AG09319 (cell line): ENCODE results near the gene ADAMTSL1.

Experiments used
- DNase-seq: peaks from one replicate; pipeline ENCODE4 v3.0.0-alpha.2; 2010; ENCODE audit warnings: low read depth; ENCODE audit errors: extremely low read depth
- TF ChIP-seq, protein P1 (sequence below): IDR thresholded peaks from 2 replicates; pipeline ENCODE4 v1.5.1; 2011; ENCODE audit warnings: low read depth, mild to moderate bottlenecking, inconsistent platforms, low read length, moderate library complexity

Gene ADAMTSL1

DNA sequence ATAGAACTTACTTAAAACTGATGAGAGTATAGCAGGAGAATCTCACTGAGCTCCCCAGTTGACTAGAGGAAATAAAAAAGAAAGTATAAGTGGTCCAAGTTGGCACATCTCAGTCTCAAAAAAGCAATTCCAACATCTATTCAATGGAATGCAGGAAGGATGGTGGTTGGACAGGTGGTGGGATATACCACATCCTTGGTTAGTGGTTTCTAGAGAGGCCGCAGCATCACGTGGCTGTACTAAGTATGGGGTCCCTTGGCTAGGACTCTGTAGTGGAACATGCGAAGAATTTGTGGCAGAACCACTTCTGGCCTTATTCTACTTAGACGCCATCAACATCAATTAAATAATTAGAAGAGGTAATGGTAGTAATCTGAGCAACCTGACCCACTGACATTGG lies 326.6 kb downstream of the ADAMTSL1 start:
- DNase-seq: no peak

DNA sequence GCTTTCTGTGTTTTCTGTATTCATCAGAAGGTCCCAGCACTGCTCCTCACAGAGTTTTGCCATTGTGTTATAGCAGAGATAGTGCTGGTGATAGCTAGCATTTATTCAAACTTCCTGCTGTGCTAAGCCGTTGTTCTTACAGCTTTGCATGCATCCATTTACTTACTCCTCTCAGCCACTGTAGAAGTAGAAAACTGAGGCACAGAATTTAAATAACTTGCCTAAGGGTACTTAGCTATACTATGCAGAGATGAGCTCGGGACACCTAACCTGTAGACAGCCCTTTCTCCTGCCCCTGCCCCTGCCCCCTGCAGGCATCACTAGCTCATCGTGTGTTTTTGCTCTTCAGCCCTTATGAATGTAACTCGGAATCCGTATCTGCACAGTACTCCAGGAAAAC lies 331.4 kb downstream of the ADAMTSL1 start:
- DNase-seq: no peak

More for the DNA sequence above, 326.6 kb downstream of the ADAMTSL1 start:
- TF ChIP-seq, protein P1, sequence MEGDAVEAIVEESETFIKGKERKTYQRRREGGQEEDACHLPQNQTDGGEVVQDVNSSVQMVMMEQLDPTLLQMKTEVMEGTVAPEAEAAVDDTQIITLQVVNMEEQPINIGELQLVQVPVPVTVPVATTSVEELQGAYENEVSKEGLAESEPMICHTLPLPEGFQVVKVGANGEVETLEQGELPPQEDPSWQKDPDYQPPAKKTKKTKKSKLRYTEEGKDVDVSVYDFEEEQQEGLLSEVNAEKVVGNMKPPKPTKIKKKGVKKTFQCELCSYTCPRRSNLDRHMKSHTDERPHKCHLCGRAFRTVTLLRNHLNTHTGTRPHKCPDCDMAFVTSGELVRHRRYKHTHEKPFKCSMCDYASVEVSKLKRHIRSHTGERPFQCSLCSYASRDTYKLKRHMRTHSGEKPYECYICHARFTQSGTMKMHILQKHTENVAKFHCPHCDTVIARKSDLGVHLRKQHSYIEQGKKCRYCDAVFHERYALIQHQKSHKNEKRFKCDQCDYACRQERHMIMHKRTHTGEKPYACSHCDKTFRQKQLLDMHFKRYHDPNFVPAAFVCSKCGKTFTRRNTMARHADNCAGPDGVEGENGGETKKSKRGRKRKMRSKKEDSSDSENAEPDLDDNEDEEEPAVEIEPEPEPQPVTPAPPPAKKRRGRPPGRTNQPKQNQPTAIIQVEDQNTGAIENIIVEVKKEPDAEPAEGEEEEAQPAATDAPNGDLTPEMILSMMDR: no peak

DNA sequence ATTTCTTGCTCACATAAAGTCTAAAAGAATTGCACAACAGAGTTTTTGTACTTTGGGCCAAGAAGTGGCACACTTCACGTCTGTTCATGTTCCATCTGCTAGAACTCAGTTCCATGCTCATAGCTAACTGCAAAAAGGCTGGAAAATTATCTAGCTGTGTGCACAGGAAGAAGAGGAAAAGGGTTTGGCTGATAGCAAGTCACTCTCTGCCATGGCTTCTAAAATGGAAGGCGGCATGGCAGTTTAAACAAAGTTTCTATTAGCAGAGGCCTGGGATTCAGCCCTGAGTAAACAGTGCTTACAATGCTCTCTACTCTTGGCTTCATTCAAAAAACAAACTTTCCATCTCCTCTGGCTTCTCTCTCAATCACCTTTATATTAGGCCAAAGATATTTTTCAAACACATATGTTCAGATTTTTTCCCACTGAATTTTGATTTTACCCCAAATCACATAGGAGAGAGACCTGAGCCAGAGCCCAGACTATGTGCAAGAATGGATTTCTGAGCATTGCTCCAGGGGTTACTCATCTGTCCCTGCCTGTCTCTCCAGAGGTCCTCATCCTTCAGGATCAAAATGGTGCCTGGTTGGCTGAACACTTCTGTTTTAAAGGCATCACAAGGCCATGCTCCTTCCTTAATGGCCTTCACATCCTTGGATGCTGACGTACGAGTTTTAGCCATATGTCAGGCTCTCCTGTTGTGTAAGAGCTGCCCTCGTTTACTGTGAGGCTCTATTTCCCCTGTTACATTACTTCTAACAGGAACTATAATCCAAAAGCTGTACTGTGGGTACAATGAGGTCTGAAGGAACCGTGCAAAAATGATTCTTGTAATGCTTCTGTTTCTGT lies 332.5 kb downstream of the ADAMTSL1 start:
- no peak for DNase-seq
- TF ChIP-seq, protein P1: no peak

More for the DNA sequence above, 331.4 kb downstream of the ADAMTSL1 start:
- TF ChIP-seq, protein P1: no peak

DNA sequence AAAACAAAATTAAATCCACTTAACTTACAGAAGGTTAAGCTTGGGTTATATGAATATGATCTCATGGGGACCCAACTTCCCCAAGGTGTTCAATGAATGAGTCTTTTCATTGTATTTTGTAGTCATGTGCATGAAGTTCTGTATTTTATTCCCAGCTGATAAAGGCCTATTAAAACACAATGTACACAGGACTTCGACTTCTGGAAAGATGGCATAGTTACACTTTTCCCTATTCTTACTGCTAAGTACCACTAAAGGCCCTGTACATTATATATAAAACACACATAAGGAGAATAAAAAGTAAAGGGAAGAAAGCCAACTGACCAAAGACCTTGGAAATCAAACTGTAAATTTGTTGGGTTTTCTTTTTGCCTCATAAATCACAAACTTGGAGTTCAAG lies 336.6 kb downstream of the ADAMTSL1 start:
- TF ChIP-seq, protein P1: no peak

GRCh38 chr9:18811171-18811570 lies 337.2 kb downstream of the ADAMTSL1 start:
- TF ChIP-seq, protein P1: no peak
- DNase-seq: no peak

More for the DNA sequence above, 336.6 kb downstream of the ADAMTSL1 start:
- DNase-seq: no peak

- TF ChIP-seq, protein P1: no peak
- DNase-seq: no peak
Observed at GRCh38 chr9:18819418-18819817, 345.5 kb downstream of the ADAMTSL1 start.

- DNase-seq: no peak
- TF ChIP-seq, protein P1: no peak
Observed at GRCh38 chr9:18820566-18821095, 346.7 kb downstream of the ADAMTSL1 start.
